Parathyroid adenoma (tissue), 2 donors: ENCODE results near the gene ACTR8.

Experiments
- H2AFZ ChIP-seq: fragments of 300-600 bp; sonication (generic); one replicate; pipeline ENCODE4 v1.7.0; 2017; ENCODE audit warnings: antibody characterized with exemption, mild to moderate bottlenecking
- H3K27ac ChIP-seq: fragments of 300-600 bp; sonication (generic); one replicate; pipeline ENCODE4 v1.7.0; 2017
- H3K27me3 ChIP-seq: fragments of 300-600 bp; sonication (generic); one replicate; pipeline ENCODE4 v1.7.0; 2017; ENCODE audit warnings: low read length; ENCODE audit not compliant: control insufficient read depth, insufficient read depth
- H3K36me3 ChIP-seq: fragments of 300-600 bp; sonication (generic); one replicate; pipeline ENCODE4 v1.7.0; 2017; ENCODE audit warnings: low read length; ENCODE audit not compliant: control insufficient read depth, insufficient read depth
- H3K4me1 ChIP-seq: fragments of 300-600 bp; sonication (generic); one replicate; pipeline ENCODE4 v1.7.0; 2017; ENCODE audit warnings: control low read depth
- H3K4me2 ChIP-seq: fragments of 300-600 bp; sonication (generic); one replicate; pipeline ENCODE4 v1.7.0; 2017; ENCODE audit warnings: low read length
- H3K4me3 ChIP-seq: fragments of 300-600 bp; sonication (generic); one replicate; pipeline ENCODE4 v1.7.0; 2017; ENCODE audit warnings: low read depth, low read length
- H3K79me2 ChIP-seq: fragments of 300-600 bp; sonication (generic); one replicate; pipeline ENCODE4 v1.7.0; 2017; ENCODE audit warnings: control low read depth
- H3K9ac ChIP-seq: fragments of 300-600 bp; sonication (generic); one replicate; pipeline ENCODE4 v1.7.0; 2017; ENCODE audit warnings: mild to moderate bottlenecking
- H3K9me3 ChIP-seq: fragments of 300-600 bp; sonication (generic); one replicate; pipeline ENCODE4 v1.7.0; 2017; ENCODE audit warnings: low read length; ENCODE audit not compliant: control insufficient read depth
- TF ChIP-seq, protein P1 (sequence below): fragments of 300-600 bp; sonication (generic); IDR thresholded peaks from one replicate; pipeline ENCODE4 v1.7.0; 2017; ENCODE audit warnings: antibody characterized with exemption, mild to moderate bottlenecking
- donor health status: primary hyperparathyroidism.

ACTR8 gene

DNA sequence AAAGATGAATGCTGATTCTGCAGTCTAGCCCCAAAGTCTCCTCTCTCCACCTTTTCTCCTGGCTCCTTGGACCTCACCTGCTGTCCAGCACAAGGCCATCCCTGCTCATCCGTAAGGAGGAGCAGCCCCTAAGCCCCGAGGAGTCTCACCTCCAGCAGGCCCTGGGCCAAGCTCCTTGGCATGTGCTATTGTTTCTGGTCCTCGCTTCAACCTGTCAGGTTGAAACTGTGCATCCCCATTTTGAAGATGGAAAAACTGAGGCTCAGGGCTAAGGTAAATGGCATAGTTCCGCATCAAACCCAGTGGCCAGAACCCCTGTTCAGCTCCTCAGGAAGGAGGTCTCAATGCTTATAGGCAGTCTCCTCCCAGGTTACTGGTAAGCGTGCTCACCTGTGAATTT, 61.9 kb downstream of the ACTR8 start:
- H3K27me3 ChIP-seq, result no peaks in the 10 kb centered on the region

DNA sequence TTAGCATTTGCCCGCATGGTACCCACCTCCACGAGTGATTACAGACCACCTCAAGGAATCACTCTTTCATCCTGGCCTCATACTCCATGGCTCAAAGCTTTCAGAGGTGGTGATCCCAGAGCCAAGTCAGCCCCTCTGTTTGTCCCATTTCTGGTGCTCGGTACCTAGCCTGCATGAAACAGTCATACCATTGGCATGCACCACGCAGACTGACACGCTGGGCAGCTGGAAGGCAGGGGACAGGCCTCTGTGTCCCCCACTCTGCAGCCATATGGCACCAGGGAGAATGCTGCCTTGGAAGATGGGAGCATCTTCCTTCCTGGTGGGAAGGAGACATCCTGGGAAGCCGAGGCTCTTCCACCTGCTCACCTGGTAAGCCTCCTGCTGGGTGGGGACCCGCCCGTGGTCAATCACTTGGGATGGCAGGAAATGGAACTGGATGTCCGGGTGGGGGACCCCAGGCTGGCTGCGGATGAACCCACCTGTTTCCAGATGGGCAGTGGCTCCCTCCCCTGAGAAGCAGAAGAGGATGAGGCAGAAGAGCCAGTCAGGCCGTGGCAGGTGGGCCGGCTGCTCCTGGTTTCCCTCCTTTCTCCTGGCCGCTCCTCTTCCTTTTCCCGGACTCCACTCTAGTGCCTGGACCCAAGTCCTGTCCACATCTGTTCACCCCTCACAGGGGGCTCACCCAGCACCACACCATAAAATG, 62.6 kb downstream of the ACTR8 start:
- Histone ChIP-seq H3K27ac (no peak overlapping the region), H3K4me1 (peaks cover under 1% of the 10 kb centered on the region), H3K9me3 (no peaks in the 10 kb centered on the region), H3K27me3 (no peaks in the 10 kb centered on the region), H3K4me3 (no peak overlapping the region), H3K79me2 (no peaks in the 10 kb centered on the region), H3K9ac (no peak overlapping the region), H2AFZ (no peak overlapping the region), H3K36me3 (no peaks in the 10 kb centered on the region), H3K4me2 (no peak overlapping the region)
- TF ChIP-seq, protein P1, sequence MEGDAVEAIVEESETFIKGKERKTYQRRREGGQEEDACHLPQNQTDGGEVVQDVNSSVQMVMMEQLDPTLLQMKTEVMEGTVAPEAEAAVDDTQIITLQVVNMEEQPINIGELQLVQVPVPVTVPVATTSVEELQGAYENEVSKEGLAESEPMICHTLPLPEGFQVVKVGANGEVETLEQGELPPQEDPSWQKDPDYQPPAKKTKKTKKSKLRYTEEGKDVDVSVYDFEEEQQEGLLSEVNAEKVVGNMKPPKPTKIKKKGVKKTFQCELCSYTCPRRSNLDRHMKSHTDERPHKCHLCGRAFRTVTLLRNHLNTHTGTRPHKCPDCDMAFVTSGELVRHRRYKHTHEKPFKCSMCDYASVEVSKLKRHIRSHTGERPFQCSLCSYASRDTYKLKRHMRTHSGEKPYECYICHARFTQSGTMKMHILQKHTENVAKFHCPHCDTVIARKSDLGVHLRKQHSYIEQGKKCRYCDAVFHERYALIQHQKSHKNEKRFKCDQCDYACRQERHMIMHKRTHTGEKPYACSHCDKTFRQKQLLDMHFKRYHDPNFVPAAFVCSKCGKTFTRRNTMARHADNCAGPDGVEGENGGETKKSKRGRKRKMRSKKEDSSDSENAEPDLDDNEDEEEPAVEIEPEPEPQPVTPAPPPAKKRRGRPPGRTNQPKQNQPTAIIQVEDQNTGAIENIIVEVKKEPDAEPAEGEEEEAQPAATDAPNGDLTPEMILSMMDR, result no peak

More for the DNA sequence above, 61.9 kb downstream of the ACTR8 start:
- Histone ChIP-seq H2AFZ (no peak overlapping the region), H3K4me2 (no peak overlapping the region), H3K9ac (no peak overlapping the region), H3K4me3 (no peak overlapping the region), H3K9me3 (no peaks in the 10 kb centered on the region), H3K27ac (no peak overlapping the region), H3K4me1 (no peaks in the 10 kb centered on the region), H3K36me3 (no peaks in the 10 kb centered on the region), H3K79me2 (no peaks in the 10 kb centered on the region)
- TF ChIP-seq, protein P1, result no peak

DNA sequence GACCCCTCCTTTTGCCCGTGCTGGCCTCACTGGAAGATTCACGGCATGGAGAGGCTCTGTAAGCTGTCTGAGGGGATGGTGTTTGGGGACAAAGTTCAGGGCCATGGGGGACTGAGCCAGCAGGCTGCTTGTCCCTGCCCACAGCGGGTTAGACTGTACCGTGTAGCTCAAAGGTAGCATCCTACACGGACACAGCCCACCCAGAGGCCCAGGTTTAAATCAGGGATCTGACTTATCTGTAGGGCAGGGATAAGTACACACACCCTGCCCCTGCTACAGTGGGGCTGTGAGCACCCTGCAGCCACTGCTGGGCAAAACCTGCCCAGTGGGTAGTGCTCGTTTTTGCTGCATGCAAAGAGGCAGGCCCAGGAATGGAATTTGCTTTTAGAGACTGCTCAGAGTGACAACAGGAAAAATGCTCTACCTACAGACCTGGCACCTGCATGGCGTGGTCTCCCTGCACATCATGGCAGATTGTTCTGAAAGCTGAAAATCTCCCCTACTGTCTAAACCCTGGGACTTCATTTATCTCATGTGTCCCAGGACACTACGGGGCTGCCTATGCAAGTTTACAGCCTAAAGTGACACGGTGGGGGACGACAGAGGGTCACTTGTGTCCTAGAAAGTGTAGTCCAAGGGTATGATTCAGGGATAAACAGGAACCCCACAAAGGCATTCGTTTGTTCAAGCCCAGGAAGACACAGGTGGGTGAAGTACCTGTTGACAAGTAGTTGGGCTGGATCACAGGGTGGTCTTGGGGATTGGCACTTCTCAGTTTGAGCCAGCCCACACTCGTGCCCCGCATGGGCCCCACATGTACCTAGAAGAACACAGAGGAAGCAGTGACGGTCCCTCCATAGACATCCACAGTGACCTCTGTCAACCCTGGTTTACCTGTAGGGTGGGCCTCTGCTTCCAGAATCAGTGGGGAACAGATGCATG, 63.5 kb downstream of the ACTR8 start:
- TF ChIP-seq, protein P1, result no peak
- Histone ChIP-seq H2AFZ (no peak overlapping the region), H3K9me3 (no peaks in the 10 kb centered on the region), H3K4me1 (peaks cover 4% of the 10 kb centered on the region), H3K27ac (no peak overlapping the region), H3K9ac (no peak overlapping the region), H3K4me3 (no peak overlapping the region), H3K36me3 (no peaks in the 10 kb centered on the region), H3K4me2 (no peak overlapping the region), H3K27me3 (no peaks in the 10 kb centered on the region), H3K79me2 (no peaks in the 10 kb centered on the region)

DNA sequence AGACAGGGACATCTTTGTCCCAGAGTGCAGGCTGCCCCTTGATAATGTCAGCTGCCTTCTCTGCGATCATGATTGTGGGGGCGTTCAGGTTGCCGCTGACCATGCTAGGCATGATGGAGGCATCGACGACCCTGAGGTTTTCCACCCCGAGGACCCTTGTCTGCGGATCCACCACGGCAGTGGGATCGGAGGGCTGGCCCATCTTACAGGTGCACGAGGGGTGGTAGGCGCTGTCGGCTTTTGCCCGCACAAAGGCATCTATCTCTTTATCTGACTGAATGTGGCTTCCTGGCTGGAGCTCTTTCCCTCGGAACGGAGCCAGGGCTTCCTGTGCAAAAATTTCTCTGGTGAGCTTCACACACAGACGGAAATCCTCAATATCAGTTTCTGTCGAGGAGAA, 64.1 kb downstream of the ACTR8 start:
- H3K27me3 ChIP-seq, result no peaks in the 10 kb centered on the region
- no peak overlapping the region for H3K9ac ChIP-seq
- no peak overlapping the region for H3K4me3 ChIP-seq
- no peaks in the 10 kb centered on the region for H3K36me3 ChIP-seq
- H3K79me2 ChIP-seq, result no peaks in the 10 kb centered on the region
- H3K27ac ChIP-seq, result no peak overlapping the region
- no peak overlapping the region for H3K4me2 ChIP-seq
- H2AFZ ChIP-seq, result no peak overlapping the region
- peaks cover 4% of the 10 kb centered on the region for H3K4me1 ChIP-seq
- TF ChIP-seq, protein P1, result no peak
- H3K9me3 ChIP-seq, result no peaks in the 10 kb centered on the region
